Peyer's patch (tissue), 4 donors: ENCODE results near the gene PARD3B. TPM values are rescaled to one million over a fixed set of nuclear protein-coding genes. Genes with fewer than 3 reads are reported as not detected.

Experiments
- DNase-seq, 3 donors: peaks; one replicate each; pipeline ENCODE4 v3.0.0-alpha.2; 2017 to 2019
- H3K27ac ChIP-seq, 4 donors: fragments of 200-600 bp; sonication (generic); one replicate each; pipeline ENCODE4 v1.5.1; 2016 to 2019
- H3K27me3 ChIP-seq, 2 donors: fragments of 200-600 bp; sonication (generic); one replicate each; pipeline ENCODE4 v1.5.1; 2019
- H3K36me3 ChIP-seq, 3 donors: fragments of 200-600 bp; sonication (generic); one replicate each; pipeline ENCODE4 v1.5.1; 2016 to 2019
- H3K4me1 ChIP-seq, 4 donors: fragments of 200-600 bp; sonication (generic); one replicate each; pipeline ENCODE4 v1.5.1; 2016 to 2019
- H3K4me3 ChIP-seq, 4 donors: fragments of 200-600 bp; sonication (generic); 1 replicate in 3 of 4; 2 replicates in 1 of 4; pipeline ENCODE4 v1.5.1; 2016 to 2019; ENCODE audit warnings: mild to moderate bottlenecking in 1 of 4
- H3K9me3 ChIP-seq, 4 donors: fragments of 200-600 bp; sonication (generic); one replicate each; pipeline ENCODE4 v1.5.1; 2016 to 2019; ENCODE audit warnings: mild to moderate bottlenecking in 1 of 4
- CTCF ChIP-seq, 6 experiments: fragments of 450-650 bp in 4 of 6; fragments of 200-600 bp in 2 of 6; sonication (generic) in 1 of 6; IDR thresholded peaks; one replicate each; pipeline ENCODE4 v1.5.1; 2017 to 2019; ENCODE audit warnings: antibody characterized with exemption in 6 of 6, mild to moderate bottlenecking in 3 of 6, moderate library complexity in 1 of 6
- POLR2A ChIP-seq, 2 donors: fragments of 450-650 bp; IDR thresholded peaks; one replicate each; pipeline ENCODE4 v1.5.1; 2017; ENCODE audit warnings: antibody characterized with exemption in 2 of 2, mild to moderate bottlenecking in 2 of 2, moderate library complexity in 2 of 2
- total RNA-seq, 4 donors: library from RNA; depleted of rRNA; stranded (reverse); fragments of >200 nt; gene quantifications; one replicate each; pipeline ENCODE4 v1.1.0, GENCODE V29; 2016

The PARD3B gene
- total RNA-seq, 4 donors from 2014 or later, result 19.6 to 52.0 (median 40.6) TPM

GRCh38 chr2:204973616-204974015 lies 428.3 kb downstream of the PARD3B start:
- H3K27ac ChIP-seq, result no peak overlapping the region
- H3K4me3 ChIP-seq, result no peak overlapping the region
- TF ChIP-seq POLR2A (IDR thresholded peaks at IDR 0.05) (no peak), CTCF (IDR thresholded peaks at IDR 0.05) (no peak)
- no peaks in the 10 kb centered on the region for H3K4me1 ChIP-seq
- no peaks in the 10 kb centered on the region for H3K9me3 ChIP-seq
- H3K27me3 ChIP-seq, result no peaks in the 10 kb centered on the region
- DNase-seq, result no peak
- no peaks in the 10 kb centered on the region for H3K36me3 ChIP-seq

DNA sequence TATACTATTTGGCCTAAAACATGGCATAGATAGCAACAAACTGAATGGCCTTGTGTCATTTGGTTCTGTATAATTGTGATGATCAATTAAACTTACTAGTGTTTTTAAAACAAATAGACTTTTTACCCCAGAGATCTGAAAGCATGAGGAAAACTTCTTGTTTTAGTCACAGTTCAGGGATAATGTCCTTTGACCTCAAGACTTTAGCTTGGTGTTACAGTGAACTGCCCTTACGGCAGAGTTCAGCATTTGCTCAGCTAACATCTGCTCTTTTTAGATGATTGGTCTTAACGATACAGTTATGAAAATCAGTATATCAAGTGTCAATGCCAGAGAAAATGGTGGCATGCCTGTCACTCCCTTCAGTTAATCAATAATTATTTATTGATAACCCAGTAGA lies 429.2 kb downstream of the PARD3B start:
- no peak overlapping the region for H3K4me3 ChIP-seq
- no peaks in the 10 kb centered on the region for H3K4me1 ChIP-seq
- H3K36me3 ChIP-seq, result no peaks in the 10 kb centered on the region
- no peaks in the 10 kb centered on the region for H3K27me3 ChIP-seq
- DNase-seq, result no peak
- H3K27ac ChIP-seq, result no peak overlapping the region
- TF ChIP-seq POLR2A (IDR thresholded peaks at IDR 0.05) (no peak), CTCF (IDR thresholded peaks at IDR 0.05) (no peak)
- no peaks in the 10 kb centered on the region for H3K9me3 ChIP-seq

GRCh38 chr2:204977914-204978313 lies 432.6 kb downstream of the PARD3B start:
- no peak for DNase-seq
- no peak overlapping the region for H3K27ac ChIP-seq
- no peak for TF ChIP-seq POLR2A (IDR thresholded peaks at IDR 0.05)
- no peak for TF ChIP-seq CTCF (IDR thresholded peaks at IDR 0.05)
- H3K4me1 ChIP-seq, result no peaks in the 10 kb centered on the region
- H3K9me3 ChIP-seq, result no peaks in the 10 kb centered on the region
- no peak overlapping the region for H3K4me3 ChIP-seq
- H3K36me3 ChIP-seq, result no peaks in the 10 kb centered on the region
- no peaks in the 10 kb centered on the region for H3K27me3 ChIP-seq

DNA sequence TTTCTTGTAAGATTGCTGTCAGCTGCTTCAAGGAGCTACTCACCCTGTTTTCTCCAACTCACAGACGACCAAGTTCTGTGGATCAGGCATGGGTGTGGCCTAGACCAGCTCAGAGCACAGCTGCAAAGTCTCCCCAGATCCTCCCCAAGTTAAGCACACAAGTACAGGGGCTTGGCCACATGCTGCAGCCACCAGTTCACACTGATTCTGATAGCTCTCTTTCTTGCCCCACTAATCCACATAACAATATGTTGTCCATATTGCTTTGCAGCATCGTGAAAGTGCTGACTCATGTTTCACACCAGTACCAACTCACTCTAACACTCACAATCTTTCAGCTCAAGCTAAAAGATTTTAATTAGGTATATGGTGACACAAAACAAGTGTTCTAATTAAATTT lies 437.0 kb downstream of the PARD3B start:
- TF ChIP-seq CTCF (IDR thresholded peaks at IDR 0.05) (no peak), POLR2A (IDR thresholded peaks at IDR 0.05) (no peak)
- Histone ChIP-seq H3K27me3 (no peaks in the 10 kb centered on the region), H3K27ac (no peak overlapping the region), H3K4me3 (no peak overlapping the region), H3K36me3 (no peaks in the 10 kb centered on the region), H3K4me1 (no peaks in the 10 kb centered on the region), H3K9me3 (no peaks in the 10 kb centered on the region)
- no peak for DNase-seq

- Histone ChIP-seq H3K36me3 (no peaks in the 10 kb centered on the region), H3K27ac (no peak overlapping the region), H3K27me3 (no peaks in the 10 kb centered on the region), H3K4me3 (no peak overlapping the region), H3K4me1 (no peaks in the 10 kb centered on the region), H3K9me3 (no peaks in the 10 kb centered on the region)
- no peak for DNase-seq
- no peak for TF ChIP-seq CTCF (IDR thresholded peaks at IDR 0.05)
- no peak for TF ChIP-seq POLR2A (IDR thresholded peaks at IDR 0.05)
These were observed 439.2 kb downstream of the PARD3B start for GRCh38 chr2:204984518-204984917.

DNA sequence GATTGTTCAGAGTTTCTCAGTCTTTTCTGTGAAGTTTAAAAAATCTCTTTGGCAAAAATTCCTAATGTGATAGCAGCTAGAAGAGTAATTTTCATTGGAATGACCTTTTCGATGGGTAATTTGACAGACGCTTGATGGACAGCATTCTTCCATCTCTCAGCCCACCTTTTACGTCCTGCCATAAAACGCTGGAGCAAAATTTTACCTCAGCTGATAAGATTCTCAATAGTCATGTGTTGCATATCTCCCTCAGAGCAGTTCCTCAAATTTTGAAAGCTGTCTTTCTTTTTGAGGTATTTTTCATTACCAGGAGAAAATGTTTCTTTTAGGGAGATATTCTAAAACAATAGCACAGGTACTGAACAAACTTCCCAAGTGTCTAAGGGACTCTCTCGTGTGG lies 441.4 kb downstream of the PARD3B start:
- Histone ChIP-seq H3K27ac (no peak overlapping the region), H3K9me3 (no peaks in the 10 kb centered on the region), H3K27me3 (no peaks in the 10 kb centered on the region), H3K4me1 (no peaks in the 10 kb centered on the region), H3K4me3 (no peak overlapping the region), H3K36me3 (no peaks in the 10 kb centered on the region)
- no peak for TF ChIP-seq CTCF (IDR thresholded peaks at IDR 0.05)
- TF ChIP-seq POLR2A (IDR thresholded peaks at IDR 0.05), result no peak
- no peak for DNase-seq
